Measurements from ENCODE around the gene GPC5. TPM values are rescaled to one million over a fixed set of nuclear protein-coding genes. Genes with fewer than 3 reads are reported as not detected.

GPC5 gene
- total RNA-seq, 1 donor = not detected

DNA sequence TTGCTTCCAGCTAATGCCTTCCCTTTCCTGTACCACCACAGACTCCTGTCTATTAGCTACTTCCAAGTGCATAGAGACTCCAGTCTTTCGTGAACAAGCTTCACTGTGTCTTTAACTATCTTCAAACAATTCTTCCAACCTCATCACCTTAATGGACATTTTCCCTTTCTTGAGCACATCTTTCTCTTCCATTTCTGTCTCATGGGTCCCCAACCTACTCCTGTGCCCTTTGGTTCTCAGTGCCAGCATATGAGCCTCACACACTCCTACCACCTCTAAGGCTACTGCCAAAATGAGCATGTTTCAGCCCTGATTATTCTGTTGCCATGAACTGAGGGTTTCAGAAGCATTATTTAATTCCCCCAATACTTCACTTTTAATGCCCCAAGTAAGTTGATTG lies 360.3 kb downstream of the GPC5 start:
- no peak for DNase-seq (ENCODE audit: low read depth)
- H3K4me3 ChIP-seq (ENCODE audit: low read depth, low read length) = no peak overlapping the region
- TF ChIP-seq CTCF (IDR thresholded peaks at IDR 0.05; ENCODE audit: insufficient read depth, low read depth, low read length) = no peak

DNA sequence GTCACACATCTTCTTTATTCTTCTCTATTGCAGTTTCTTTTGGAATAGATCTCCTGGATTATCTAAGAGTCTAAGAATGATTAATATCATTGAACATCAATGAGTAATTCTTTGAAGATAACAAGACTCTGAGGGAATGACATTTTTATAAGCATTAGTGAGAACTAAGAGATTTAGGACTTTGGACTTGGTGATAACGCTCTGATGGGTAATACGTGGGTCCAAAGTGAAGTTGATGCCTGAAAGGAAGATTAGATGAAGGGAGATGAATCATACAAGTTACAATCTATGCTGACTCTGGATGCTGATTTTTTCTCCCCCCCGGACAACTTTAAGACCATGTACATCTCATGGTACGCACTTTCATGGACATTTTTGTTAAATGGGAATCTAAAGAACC lies 364.5 kb downstream of the GPC5 start:
- no peak for TF ChIP-seq CTCF (IDR thresholded peaks at IDR 0.05; ENCODE audit: insufficient read depth, low read depth, low read length)
- DNase-seq (ENCODE audit: low read depth) = no peak
- H3K4me3 ChIP-seq (ENCODE audit: low read depth, low read length) = no peak overlapping the region

- TF ChIP-seq CTCF (IDR thresholded peaks at IDR 0.05; ENCODE audit: insufficient read depth, low read depth, low read length) = no peak
- DNase-seq (ENCODE audit: low read depth) = no peak
- no peak overlapping the region for H3K4me3 ChIP-seq (ENCODE audit: low read depth, low read length)
Measured at GRCh38 chr13:91764527-91764926, 366.1 kb downstream of the GPC5 start.

- DNase-seq (ENCODE audit: low read depth) = peak; percentile 4
- H3K4me3 ChIP-seq (ENCODE audit: low read depth, low read length) = no peak overlapping the region
- no peak for TF ChIP-seq CTCF (IDR thresholded peaks at IDR 0.05; ENCODE audit: insufficient read depth, low read depth, low read length)
Measured at GRCh38 chr13:91767651-91768050, 369.2 kb downstream of the GPC5 start.

- no peak overlapping the region for H3K4me3 ChIP-seq (ENCODE audit: low read depth, low read length)
- no peak for TF ChIP-seq CTCF (IDR thresholded peaks at IDR 0.05; ENCODE audit: insufficient read depth, low read depth, low read length)
- DNase-seq (ENCODE audit: low read depth) = no peak
Measured at GRCh38 chr13:91768746-91769145, 370.3 kb downstream of the GPC5 start.

GRCh38 chr13:91771229-91771628 lies 372.8 kb downstream of the GPC5 start:
- TF ChIP-seq CTCF (IDR thresholded peaks at IDR 0.05; ENCODE audit: insufficient read depth, low read depth, low read length) = no peak
- no peak overlapping the region for H3K4me3 ChIP-seq (ENCODE audit: low read depth, low read length)
- no peak for DNase-seq (ENCODE audit: low read depth)

DNA sequence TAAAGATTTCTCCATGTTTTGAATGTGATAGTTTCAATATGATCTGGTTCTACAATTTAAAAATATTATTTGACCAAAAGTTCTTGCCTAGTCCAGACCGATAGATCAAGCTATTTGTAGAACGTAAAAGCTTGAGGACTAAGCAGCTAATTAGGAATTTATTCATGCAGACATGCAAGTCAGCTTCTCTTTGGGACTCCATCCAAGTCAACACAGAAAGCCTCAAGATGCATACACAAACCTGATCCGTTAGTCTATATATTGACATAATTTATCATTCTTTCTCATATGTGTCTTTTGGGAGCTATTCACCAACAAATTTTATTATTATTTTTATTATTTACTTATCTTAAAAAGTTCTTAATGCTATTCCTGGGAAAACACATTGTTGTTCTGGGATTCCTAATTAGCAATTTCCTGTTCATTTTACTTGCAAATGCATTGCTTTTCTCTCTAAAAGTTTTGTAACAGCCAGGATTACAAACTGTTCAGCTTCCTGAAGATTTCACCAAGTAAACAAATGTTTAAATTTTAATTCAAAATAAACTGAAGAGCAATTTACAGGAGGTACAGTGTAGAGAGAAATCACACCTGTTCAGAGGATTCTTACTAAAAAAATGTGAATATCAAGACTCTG lies 375.3 kb downstream of the GPC5 start:
- DNase-seq (ENCODE audit: low read depth) = no peak
- H3K4me3 ChIP-seq (ENCODE audit: low read depth, low read length) = no peak overlapping the region
- TF ChIP-seq CTCF (IDR thresholded peaks at IDR 0.05; ENCODE audit: insufficient read depth, low read depth, low read length) = no peak
